Non-pigmented ciliary epithelial cell (primary cell): ENCODE data around the gene MEIS2.

ENCODE experiments used
- DNase-seq: peaks from one replicate; pipeline ENCODE4 v3.0.0-alpha.2; 2010; ENCODE audit warnings: low read depth

MEIS2 gene

GRCh38 chr15:37112971-37113670 lies 12.8 kb upstream of the MEIS2 start:
- no peak for DNase-seq

DNA sequence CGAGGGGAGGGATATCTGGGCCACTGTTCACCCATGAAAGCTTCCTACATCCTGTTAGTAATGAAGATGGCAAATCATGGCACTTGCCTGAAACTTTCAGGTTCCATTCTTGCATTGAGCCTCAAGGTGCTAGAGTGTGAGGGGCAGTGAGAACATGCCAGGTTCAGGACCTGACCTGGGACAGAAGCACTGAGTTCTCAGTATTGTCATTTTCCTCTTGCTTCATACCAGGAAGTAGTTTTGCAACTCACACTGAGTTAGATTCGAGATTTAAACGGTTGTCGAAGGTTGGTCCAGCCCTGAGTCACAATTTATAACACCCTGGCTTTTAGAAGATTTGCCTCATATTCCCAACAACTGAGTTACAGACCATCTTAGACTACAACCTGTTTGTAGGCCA lies 11.8 kb upstream of the MEIS2 start:
- DNase-seq = no peak

DNA sequence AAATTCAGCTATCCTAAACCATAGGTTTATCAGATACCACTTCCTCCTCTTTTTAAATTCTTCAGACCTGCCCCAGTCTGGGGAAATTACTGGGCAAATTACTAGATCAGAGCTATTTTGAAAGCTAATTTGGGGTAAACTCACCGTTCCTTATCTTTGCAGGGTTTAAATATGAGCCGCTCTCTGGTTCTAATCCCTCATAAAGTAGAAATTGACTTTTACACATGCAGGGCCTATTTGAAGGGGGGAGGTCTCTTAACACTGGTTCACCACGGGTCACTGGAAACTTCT lies 11.0 kb upstream of the MEIS2 start:
- DNase-seq = no peak

- DNase-seq = no peak
These were observed 9.7 kb upstream of the MEIS2 start for GRCh38 chr15:37109872-37110572.

DNA sequence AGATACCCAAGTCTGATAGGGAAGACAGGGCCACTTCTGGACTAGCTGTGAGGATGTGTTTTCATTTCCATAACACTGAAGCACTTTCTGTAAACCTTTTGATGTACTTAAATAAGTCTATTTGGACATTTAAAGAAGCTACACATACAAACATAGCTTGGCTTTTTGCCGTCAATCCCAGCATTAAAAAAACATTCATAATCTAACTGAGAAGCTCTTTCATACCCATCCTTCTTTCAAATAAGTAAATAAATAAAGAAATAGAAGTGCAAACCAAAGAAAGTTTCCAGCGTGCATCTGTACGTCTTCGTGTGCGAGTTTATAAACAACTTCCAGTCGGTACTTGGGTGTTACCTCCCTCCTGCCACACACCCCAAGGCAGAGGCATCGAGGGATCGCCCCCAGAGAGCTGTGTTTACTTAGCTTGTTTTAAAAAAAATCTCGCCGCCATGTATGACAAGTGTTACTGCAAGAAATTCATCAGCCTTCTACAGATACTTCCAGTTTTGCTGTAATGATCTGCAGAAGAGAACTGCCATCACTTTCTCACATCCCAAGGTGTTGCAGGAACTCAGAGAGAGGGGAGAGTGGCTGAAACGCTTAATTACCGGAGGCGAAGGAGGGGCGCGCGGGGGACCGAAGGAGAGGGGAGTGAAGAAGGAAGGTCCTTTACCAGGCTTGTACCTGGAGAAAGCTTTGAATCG lies 9.0 kb upstream of the MEIS2 start:
- DNase-seq = no peak

DNA sequence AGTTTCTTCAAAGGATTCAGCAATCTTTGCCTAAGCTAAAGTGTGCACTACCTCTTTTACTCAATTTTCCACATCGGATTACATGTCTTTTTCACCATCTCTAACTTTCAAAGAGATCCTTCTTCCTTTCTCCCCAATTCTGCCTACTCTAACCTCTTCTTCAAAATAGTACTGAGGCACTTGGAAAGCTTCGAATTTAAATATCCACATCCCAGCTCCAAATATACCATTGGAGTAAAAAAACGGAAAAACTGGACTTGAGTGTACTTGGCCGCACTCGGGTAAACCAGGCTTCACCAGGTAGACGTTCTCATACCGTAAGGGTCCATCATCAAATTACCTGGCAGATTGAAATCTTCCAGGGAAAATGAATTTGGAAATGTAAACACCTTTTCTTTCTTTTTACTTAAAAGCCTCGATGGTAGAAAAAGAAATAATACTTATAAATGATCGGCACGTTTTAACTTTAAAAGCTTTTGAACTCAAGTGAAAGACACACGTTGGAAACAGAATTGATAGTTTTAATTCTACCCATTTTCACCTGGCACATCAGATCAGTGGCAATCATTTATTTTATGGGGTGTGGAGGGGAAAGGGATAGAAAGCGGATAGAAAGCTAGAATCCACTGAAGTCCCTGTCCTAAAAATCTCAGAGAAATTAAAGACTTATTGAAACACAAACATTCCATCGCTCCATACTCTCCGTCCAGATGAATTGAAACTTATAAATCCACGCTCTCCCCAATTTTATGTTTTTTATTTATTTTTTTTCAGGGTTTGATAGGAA lies 8.2 kb upstream of the MEIS2 start:
- DNase-seq = no peak

DNA sequence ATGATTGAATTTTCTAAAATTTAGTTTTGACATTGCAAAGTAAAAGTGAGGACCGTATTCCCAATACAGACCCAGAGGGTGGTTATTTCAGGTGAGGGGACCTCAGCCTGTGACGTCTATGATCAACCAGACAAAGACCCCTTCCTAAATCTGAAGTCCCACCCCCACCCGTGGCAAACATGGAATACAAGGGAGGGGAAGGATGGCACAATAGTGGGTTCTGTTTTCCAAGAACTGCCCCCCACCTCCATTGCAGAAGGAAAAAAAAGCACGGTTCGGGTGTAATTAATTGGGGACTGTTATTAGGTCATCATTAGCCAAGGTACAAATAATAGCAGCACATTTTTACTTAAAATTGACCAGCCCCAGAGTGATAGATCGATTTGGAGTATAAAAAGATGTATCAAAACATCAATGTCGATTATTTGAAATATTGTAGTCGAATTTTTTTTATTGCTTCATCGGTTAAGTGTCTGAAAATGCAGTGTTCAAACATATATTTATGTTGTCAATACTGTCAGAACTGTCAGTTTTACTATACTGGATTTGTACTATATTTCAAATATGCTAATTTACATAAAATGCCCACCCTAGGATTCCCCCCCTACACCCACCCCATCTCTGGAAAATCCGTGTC lies 7.5 kb upstream of the MEIS2 start:
- no peak for DNase-seq

DNA sequence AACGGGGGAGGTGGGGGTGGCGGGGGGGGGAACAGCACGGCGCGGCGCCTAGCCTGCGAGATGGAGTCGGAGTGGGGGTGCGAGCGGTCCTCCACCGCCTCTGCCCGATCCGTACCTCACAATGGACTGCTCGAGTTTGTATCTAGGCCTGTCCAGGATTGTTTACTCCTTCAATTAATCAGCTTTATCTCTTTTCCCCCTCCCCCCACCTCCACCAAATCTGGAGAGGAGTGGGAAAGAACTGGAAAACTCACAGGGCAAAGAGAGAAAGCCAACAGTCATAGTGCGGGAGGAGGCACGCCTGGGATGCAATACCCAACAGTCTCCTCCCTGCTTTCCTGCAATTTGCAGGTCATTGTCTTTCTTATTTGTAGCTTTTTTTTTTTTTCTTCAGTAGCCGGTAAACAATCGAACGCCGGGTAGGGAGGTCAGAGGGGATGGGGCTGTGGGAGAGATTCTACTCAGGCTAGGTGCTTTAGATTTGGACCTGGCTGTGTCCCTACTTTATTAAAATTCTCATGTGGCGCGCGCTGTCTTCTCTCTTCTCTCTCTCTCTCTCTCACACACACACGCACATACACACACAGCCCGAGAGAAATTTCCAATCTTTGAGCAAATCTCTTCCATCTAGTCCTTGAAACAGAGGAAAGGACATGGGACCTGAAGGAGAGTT lies 6.9 kb upstream of the MEIS2 start:
- no peak for DNase-seq

DNA sequence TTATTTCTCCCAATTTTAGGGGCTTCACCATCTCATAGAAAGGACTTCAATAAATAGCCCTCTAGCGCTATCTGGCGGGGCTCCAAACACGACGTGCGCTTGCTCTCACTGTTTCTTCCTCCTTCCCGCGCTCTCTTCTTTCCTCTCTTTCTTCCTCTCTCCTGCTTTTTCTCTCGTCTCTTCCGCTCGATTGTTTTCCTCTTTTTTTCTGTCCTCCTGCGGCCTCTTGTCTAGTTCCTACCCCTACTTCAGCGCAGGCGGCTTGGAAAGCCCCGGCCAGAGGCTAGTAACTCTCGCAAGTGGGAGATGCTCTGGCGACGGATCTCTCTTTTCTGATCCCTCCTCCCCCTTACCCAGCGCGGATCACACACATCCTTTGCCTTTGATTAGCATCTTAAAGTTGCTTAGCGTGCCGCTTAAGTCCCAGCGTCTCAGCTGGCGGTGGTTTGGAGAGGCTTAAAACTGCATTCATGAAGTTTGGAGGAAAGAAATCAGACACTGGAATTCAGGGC lies 6.2 kb upstream of the MEIS2 start:
- no peak for DNase-seq

DNA sequence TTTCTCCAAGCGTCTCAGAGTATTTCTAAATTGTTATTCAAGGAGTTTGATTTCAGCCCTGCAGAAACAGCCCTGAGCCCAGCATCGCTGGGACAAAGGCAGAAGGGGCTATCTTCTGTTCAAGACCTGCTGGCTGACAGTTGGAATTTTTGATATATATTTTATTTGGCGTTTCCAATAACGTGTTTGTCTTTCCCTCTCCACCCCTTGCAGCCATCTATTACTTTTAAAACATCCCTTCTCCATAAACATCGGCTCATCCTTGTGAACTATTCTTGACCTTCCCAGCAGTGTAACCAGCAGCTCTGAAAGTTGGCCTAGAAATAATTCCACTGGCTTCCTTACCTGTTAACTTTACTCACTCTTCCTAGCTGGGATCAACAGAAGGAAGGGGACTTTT lies 5.5 kb upstream of the MEIS2 start:
- DNase-seq = no peak

GRCh38 chr15:37105029-37105428 lies 4.7 kb upstream of the MEIS2 start:
- no peak for DNase-seq

DNA sequence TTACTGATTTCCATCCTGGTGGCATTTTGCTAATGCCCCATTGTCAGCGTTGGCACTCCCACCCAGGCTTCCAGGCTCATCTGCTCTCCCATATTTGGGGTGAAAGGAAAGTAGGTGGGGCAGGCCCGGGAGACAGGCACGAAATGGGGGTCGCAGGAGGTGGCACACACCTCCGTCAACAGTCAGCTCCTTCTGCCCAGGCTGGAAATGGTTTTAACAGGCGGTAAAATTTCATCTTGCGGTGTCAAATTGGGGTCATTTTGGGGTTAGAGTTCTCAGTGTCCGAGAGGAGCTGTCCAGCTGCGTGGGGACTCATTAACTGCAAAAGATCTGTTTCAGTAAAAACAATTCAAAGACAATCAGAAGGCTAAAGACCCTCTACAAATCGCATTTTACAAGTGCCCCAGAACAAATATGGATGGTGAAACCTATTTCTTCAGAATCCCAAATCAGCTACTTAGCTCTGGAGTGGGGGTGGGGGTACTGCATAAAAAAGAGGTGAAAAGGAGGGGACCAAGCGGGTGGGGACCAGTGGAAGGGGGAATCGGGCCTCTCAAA lies 4.2 kb upstream of the MEIS2 start:
- no peak for DNase-seq

DNA sequence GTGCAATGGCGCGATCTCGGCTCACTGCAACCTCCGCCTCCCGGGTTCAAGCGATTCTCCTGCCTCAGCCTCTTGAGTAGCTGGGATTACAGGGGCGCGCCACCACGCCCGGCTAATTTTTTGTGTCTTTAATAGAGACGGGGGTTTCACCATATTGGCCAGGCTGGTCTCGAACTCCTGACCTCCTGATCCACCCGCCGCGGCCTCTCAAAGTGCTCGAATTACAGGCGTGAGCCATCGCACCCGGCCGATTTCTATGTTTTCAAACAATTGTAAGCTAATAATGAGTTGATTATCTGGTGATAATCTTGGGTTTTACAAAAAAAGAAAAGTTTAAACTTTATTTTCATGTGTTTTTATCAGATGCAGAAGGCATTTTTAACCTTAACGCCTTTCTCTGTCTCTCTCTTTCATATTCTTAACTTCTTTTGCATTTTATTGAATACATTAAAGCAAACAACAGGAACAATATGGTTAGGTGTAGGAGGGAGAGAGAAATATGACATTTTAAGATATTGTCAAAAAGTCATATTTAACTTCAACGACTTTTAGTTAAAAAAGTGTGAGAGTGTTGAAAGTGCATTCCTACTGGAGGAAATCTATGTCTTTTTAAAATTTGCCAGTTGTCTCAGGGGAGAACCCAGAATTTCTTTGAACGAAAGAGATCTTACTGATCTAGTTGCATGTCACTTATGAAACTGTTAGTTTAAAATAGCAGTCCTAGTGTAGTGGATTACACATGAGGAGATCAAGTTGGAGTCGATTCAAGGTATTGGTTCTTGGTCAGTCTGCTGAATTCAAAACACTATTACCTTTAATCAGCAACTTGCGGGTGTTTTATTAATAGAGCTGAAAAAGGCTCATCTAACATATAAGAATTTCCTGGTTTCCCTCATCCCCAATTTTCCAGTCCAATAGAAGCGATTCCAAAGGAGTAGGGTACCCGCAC lies 3.4 kb upstream of the MEIS2 start:
- DNase-seq = no peak

DNA sequence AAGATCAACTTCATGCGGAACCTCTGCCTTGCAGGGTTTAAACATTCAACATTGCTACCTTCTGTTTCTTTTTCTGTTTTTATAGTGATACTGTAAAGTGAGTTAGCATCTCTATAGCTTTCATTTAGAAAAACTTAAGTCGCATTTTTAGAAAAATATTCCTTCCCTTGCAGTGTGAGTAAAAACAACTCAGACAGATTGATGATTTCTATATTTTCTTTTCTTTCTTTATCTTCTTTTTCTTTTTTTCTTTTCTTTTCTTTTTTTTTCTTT lies 2.8 kb upstream of the MEIS2 start:
- DNase-seq = no peak

GRCh38 chr15:37102305-37103162 lies 2.2 kb upstream of the MEIS2 start:
- no peak for DNase-seq

GRCh38 chr15:37101980-37102304 lies 1.6 kb upstream of the MEIS2 start:
- DNase-seq = no peak

- DNase-seq = no peak
These were observed 542 bp upstream of the MEIS2 start for GRCh38 chr15:37100966-37101215.

GRCh38 chr15:37099319-37100108 lies 835 bp downstream of the MEIS2 start:
- DNase-seq = no peak
